Measurements from ENCODE around the gene SLC25A39. TPM values are rescaled to one million over a fixed set of nuclear protein-coding genes. Genes with fewer than 3 reads are reported as not detected.

Gene SLC25A39
- total and polyA plus RNA-seq, 2 of the 13 experiments (the other 11 are each of a cell fraction or from before 2014, with no cell fraction given) = 144 to 151 TPM

DNA sequence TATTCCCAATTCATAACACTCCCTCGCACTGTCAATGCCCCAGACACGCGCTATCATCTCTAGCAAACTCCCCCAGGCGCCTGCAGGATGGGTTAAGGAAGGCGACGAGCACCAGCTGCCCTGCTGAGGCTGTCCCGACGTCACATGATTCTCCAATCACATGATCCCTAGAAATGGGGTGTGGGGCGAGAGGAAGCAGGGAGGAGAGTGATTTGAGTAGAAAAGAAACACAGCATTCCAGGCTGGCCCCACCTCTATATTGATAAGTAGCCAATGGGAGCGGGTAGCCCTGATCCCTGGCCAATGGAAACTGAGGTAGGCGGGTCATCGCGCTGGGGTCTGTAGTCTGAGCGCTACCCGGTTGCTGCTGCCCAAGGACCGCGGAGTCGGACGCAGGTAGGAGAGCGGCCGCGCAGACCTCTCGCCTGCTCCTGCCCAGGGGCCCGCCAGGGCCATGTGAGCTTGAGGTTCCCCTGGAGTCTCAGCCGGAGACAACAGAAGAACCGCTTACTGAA, 20.4 kb upstream of the SLC25A39 start, which contains the start of gene GRN (continued):
- TF ChIP-seq SOX5 (CRISPR knock-in tag; IDR thresholded peaks at IDR 0.05; ENCODE audit: borderline replicate concordance) (peak; percentile 37; the same call in 1 of the 2 replicates), GATAD1 (CRISPR knock-in tag; IDR thresholded peaks at IDR 0.05) (peak; percentile 99), FOXC1 (CRISPR knock-in tag; IDR thresholded peaks at IDR 0.05; ENCODE audit: borderline replicate concordance) (peak; percentile 15; the same call in 1 of the 2 replicates), EED (CRISPR knock-in tag; IDR thresholded peaks at IDR 0.05) (no peak), HOXA5 (CRISPR knock-in tag; IDR thresholded peaks at IDR 0.05) (no peak; the same call in 1 of the 2 replicates), ZNF652 (CRISPR knock-in tag; IDR thresholded peaks at IDR 0.05; ENCODE audit: borderline replicate concordance, low read depth) (peak; percentile 61), MAZ (IDR thresholded peaks at IDR 0.05; ENCODE audit: borderline replicate concordance, low read depth, low read length) (peak; percentile 93), MAZ (CRISPR knock-in tag; IDR thresholded peaks at IDR 0.05; ENCODE audit: low read depth) (0 out of 2 replicates have a peak, but pooled peaks have one; percentile 9), ZNF12 (CRISPR knock-in tag; IDR thresholded peaks at IDR 0.05) (no peak; the same call in 1 of the 2 replicates), ZKSCAN1 (IDR thresholded peaks at IDR 0.05; ENCODE audit: low read length) (no peak), SUZ12 (IDR thresholded peaks at IDR 0.05; ENCODE audit: low read depth, low read length) (no peak), ZNF501 (CRISPR knock-in tag; IDR thresholded peaks at IDR 0.05) (peak; percentile 69; the same call in 1 of the 2 replicates), ZNF431 (CRISPR knock-in tag; IDR thresholded peaks at IDR 0.05; ENCODE audit: borderline replicate concordance, low read depth) (peak; percentile 66), HMG20B (CRISPR knock-in tag; conservative IDR thresholded peaks at IDR 0.05) (peak; percentile 76), ZNF256 (CRISPR knock-in tag; conservative IDR thresholded peaks at IDR 0.05) (no peak), ZNF44 (CRISPR knock-in tag; IDR thresholded peaks at IDR 0.05) (peak; percentile 73; the same call in 1 of the 2 replicates), ERF (CRISPR knock-in tag; IDR thresholded peaks at IDR 0.05) (peak; percentile 34; the same call in 1 of the 2 replicates), ZNF792 (CRISPR knock-in tag; IDR thresholded peaks at IDR 0.05) (peak; percentile 86)
- TF ChIP-seq, protein P1, sequence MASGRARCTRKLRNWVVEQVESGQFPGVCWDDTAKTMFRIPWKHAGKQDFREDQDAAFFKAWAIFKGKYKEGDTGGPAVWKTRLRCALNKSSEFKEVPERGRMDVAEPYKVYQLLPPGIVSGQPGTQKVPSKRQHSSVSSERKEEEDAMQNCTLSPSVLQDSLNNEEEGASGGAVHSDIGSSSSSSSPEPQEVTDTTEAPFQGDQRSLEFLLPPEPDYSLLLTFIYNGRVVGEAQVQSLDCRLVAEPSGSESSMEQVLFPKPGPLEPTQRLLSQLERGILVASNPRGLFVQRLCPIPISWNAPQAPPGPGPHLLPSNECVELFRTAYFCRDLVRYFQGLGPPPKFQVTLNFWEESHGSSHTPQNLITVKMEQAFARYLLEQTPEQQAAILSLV (CRISPR knock-in tag; IDR thresholded peaks at IDR 0.05; ENCODE audit: borderline replicate concordance) = peak; percentile 45; the same call in 1 of the 2 replicates
- TF ChIP-seq, protein P2, sequence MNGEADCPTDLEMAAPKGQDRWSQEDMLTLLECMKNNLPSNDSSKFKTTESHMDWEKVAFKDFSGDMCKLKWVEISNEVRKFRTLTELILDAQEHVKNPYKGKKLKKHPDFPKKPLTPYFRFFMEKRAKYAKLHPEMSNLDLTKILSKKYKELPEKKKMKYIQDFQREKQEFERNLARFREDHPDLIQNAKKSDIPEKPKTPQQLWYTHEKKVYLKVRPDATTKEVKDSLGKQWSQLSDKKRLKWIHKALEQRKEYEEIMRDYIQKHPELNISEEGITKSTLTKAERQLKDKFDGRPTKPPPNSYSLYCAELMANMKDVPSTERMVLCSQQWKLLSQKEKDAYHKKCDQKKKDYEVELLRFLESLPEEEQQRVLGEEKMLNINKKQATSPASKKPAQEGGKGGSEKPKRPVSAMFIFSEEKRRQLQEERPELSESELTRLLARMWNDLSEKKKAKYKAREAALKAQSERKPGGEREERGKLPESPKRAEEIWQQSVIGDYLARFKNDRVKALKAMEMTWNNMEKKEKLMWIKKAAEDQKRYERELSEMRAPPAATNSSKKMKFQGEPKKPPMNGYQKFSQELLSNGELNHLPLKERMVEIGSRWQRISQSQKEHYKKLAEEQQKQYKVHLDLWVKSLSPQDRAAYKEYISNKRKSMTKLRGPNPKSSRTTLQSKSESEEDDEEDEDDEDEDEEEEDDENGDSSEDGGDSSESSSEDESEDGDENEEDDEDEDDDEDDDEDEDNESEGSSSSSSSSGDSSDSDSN (CRISPR knock-in tag; IDR thresholded peaks at IDR 0.05) = 0 out of 2 replicates have a peak, but pooled peaks have one; percentile 60
- TF ChIP-seq, protein P3, sequence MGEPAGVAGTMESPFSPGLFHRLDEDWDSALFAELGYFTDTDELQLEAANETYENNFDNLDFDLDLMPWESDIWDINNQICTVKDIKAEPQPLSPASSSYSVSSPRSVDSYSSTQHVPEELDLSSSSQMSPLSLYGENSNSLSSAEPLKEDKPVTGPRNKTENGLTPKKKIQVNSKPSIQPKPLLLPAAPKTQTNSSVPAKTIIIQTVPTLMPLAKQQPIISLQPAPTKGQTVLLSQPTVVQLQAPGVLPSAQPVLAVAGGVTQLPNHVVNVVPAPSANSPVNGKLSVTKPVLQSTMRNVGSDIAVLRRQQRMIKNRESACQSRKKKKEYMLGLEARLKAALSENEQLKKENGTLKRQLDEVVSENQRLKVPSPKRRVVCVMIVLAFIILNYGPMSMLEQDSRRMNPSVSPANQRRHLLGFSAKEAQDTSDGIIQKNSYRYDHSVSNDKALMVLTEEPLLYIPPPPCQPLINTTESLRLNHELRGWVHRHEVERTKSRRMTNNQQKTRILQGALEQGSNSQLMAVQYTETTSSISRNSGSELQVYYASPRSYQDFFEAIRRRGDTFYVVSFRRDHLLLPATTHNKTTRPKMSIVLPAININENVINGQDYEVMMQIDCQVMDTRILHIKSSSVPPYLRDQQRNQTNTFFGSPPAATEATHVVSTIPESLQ (CRISPR knock-in tag; conservative IDR thresholded peaks at IDR 0.05) = no peak
- TF ChIP-seq, protein P4, sequence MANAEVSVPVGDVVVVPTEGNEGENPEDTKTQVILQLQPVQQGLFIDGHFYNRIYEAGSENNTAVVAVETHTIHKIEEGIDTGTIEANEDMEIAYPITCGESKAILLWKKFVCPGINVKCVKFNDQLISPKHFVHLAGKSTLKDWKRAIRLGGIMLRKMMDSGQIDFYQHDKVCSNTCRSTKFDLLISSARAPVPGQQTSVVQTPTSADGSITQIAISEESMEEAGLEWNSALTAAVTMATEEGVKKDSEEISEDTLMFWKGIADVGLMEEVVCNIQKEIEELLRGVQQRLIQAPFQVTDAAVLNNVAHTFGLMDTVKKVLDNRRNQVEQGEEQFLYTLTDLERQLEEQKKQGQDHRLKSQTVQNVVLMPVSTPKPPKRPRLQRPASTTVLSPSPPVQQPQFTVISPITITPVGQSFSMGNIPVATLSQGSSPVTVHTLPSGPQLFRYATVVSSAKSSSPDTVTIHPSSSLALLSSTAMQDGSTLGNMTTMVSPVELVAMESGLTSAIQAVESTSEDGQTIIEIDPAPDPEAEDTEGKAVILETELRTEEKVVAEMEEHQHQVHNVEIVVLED (CRISPR knock-in tag; IDR thresholded peaks at IDR 0.05; ENCODE audit: borderline replicate concordance) = peak; percentile 71
